ENCODE results near the gene WNT6. TPM values are rescaled to one million over a fixed set of nuclear protein-coding genes. Genes with fewer than 3 reads are reported as not detected.

The WNT6 gene
- total and polyA plus RNA-seq, 2 of the 8 experiments (the other 6 are each of a cell fraction or from before 2014, with no cell fraction given) = not detected

GRCh38 chr2:218810256-218810655, 49.3 kb upstream of the WNT6 start:
- H2AFZ ChIP-seq (ENCODE audit: low read length) = no peak overlapping the region
- no peaks in the 10 kb centered on the region for H4K20me1 ChIP-seq (replicated peaks in 1 of 2; ENCODE audit: control insufficient read depth in 1 of 2, insufficient read depth in 2 of 2, low read length in 2 of 2)
- H3K4me1 ChIP-seq (replicated peaks in 1 of 4; ENCODE audit: control insufficient read depth in 3 of 4, insufficient read depth in 4 of 4, low read length in 3 of 4) = peaks cover 0 to 5% (median 4%) of the 10 kb centered on the region in 4 experiments; a peak in 3 of 7 replicates
- H3K23me2 ChIP-seq (ENCODE audit: low read depth, low read length) = no peaks in the 10 kb centered on the region
- H3K14ac ChIP-seq (ENCODE audit: insufficient read length) = no peak overlapping the region
- POLR2A ChIA-PET (ENCODE audit: partially characterized antibody) = no interaction called here
- H3K79me2 ChIP-seq (ENCODE audit: control insufficient read depth in 1 of 2, insufficient read depth in 2 of 2, low read length in 2 of 2) = no peaks in the 10 kb centered on the region
- H2BK120ac ChIP-seq (replicated peaks; ENCODE audit: low read depth, low read length) = no peak overlapping the region
- no peak overlapping the region for H4K5ac ChIP-seq (ENCODE audit: insufficient read length, low read depth, low read length)
- no peak overlapping the region for H2BK5ac ChIP-seq (ENCODE audit: low read depth, low read length)
- H3K18ac ChIP-seq (ENCODE audit: extremely low read depth, low read length) = no peak overlapping the region
- no peak overlapping the region for H3K27ac ChIP-seq (ENCODE audit: low read depth, low read length)
- H2AK5ac ChIP-seq (ENCODE audit: low read depth, low read length) = no peak overlapping the region
- no peak overlapping the region for H2BK12ac ChIP-seq (ENCODE audit: low read depth, low read length)
- no peak overlapping the region for H3K56ac ChIP-seq (replicated peaks; ENCODE audit: insufficient read length, low read depth, low read length)
- H2BK20ac ChIP-seq (ENCODE audit: low read length) = no peak overlapping the region
- no peaks in the 10 kb centered on the region for H3K79me1 ChIP-seq (ENCODE audit: low read depth, low read length)
- WGBS, 2 experiments (ENCODE audit: extremely low coverage in 1 of 2, insufficient coverage in 1 of 2, insufficient read length in 1 of 2, insufficient replicate concordance in 2 of 2, low coverage in 1 of 2, low lambda C conversion rate in 2 of 2, missing lambda C conversion rate in 1 of 2) = 80% methylated on average over 2 of the region's 2 CpGs; no CpG with 5 or more reads in 1 of the 2 experiments
- H3K9ac ChIP-seq (replicated peaks in 1 of 4; ENCODE audit: extremely low read depth in 1 of 4, low read depth in 3 of 4, low read length in 3 of 4) = no peak overlapping the region
- no peak overlapping the region for H4K91ac ChIP-seq (replicated peaks; ENCODE audit: insufficient read length, low read length)
- TF ChIP-seq HDAC2 (IDR thresholded peaks at IDR 0.05; ENCODE audit: borderline replicate concordance in 1 of 2, low read depth in 2 of 2, low read length in 2 of 2) = no peak
- TF ChIP-seq TEAD4 (IDR thresholded peaks at IDR 0.05; ENCODE audit: low read depth, low read length) = no peak
- TF ChIP-seq POLR2A (IDR thresholded peaks at IDR 0.05; ENCODE audit: control extremely low read depth in 1 of 2, low read depth in 2 of 2, low read length in 2 of 2) = no peak
- no peak for TF ChIP-seq SRF (IDR thresholded peaks at IDR 0.05; ENCODE audit: low read depth, low read length)
- no peak for TF ChIP-seq SP2 (IDR thresholded peaks at IDR 0.05; ENCODE audit: low read length)
- TF ChIP-seq CHD1 (IDR thresholded peaks at IDR 0.05; ENCODE audit: low read depth, low read length) = no peak
- no peak for TF ChIP-seq CBX5 (IDR thresholded peaks at IDR 0.05; ENCODE audit: low read depth, low read length)
- TF ChIP-seq YY1 (IDR thresholded peaks at IDR 0.05; ENCODE audit: low read depth, low read length) = no peak
- TF ChIP-seq PHF8 (conservative IDR thresholded peaks at IDR 0.05; ENCODE audit: low read depth, low read length) = no peak
- TF ChIP-seq TCF12 (IDR thresholded peaks at IDR 0.05; ENCODE audit: low read depth, low read length) = no peak
- TF ChIP-seq MAX (IDR thresholded peaks at IDR 0.05) = no peak
- no peak for TF ChIP-seq SP4 (IDR thresholded peaks at IDR 0.05; ENCODE audit: low read length)
- no peak for TF ChIP-seq CBX8 (IDR thresholded peaks at IDR 0.05; ENCODE audit: borderline replicate concordance, low read depth, low read length)
- CTCF ChIA-PET (ENCODE audit: partially characterized antibody) = interaction anchor here (0.9 to 1.7 kb wide), 4 partner anchors 12 to 100 kb away, joined by 3 to 5 read pairs (median 4); partner anchors contain the start of gene TTLL4
- FAIRE-seq = no peak
- H3K4ac ChIP-seq (replicated peaks; ENCODE audit: insufficient read length, low read depth, low read length) = no peak overlapping the region
- H3K23ac ChIP-seq (ENCODE audit: insufficient read length) = no peak overlapping the region
- H3K4me3 ChIP-seq (ENCODE audit: extremely low read depth in 1 of 4, insufficient read depth in 2 of 4, low read depth in 3 of 4, low read length in 4 of 4) = no peak overlapping the region
- no peak overlapping the region for H2BK15ac ChIP-seq (ENCODE audit: low read length)
- H4K8ac ChIP-seq (ENCODE audit: extremely low read depth, insufficient read depth, low read length) = no peak overlapping the region
- no peak for DNase-seq (ENCODE audit: low read depth in 1 of 2, low spot score in 2 of 2)
- H3K36me3 ChIP-seq (ENCODE audit: control insufficient read depth in 2 of 4, insufficient read depth in 4 of 4, low read length in 3 of 4) = no peaks in the 10 kb centered on the region
- no peaks in the 10 kb centered on the region for H3K9me3 ChIP-seq (ENCODE audit: insufficient read depth in 2 of 2, low read depth in 1 of 2, low read length in 1 of 2)
- H3K27me3 ChIP-seq (replicated peaks in 1 of 4; ENCODE audit: control insufficient read depth in 3 of 4, extremely low read depth in 1 of 4, insufficient read depth in 3 of 4, low read length in 3 of 4) = no peaks in the 10 kb centered on the region
- no peak overlapping the region for H3K4me2 ChIP-seq (ENCODE audit: insufficient read depth in 1 of 2, low read depth in 2 of 2, low read length in 2 of 2)
